ENCODE results near the gene MYADM.

DNA sequence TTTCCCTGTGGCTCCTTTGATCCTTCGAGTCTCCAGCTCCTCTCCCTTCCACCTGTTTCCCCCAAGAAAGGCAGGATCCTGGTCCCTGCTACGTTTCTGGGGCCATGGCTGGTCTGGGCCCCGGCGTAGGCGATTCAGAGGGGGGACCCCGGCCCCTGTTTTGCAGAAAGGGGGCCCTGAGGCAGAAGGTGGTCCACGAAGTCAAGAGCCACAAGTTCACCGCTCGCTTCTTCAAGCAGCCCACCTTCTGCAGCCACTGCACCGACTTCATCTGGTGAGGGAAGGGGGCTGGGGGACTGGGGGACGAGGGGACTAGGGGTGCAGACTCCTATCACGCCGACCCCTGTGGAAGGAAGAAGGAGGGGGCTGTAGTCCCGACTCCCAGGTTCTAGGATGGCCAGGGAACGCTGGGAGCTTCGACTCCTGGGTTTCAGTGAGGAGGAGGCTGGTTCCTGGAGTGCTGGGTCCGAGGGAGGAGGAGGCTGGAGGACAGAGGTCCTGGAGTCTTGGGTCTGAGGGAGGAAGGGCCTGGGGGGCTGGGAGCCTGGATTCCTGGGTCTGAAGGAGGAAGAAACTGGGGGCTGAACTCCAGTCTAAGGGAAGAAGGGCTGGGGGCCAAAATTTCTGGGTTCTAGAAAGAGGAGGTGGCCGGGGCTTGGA, 14.8 kb downstream of the MYADM start:
- TF ChIP-seq POLR2A (IDR thresholded peaks at IDR 0.05; ENCODE audit: low read length) (no peak), GATA1 (IDR thresholded peaks at IDR 0.05; ENCODE audit: low read depth, low read length) (no peak)
